CD14-positive monocyte (primary cell): Measurements from ENCODE around the gene CYP20A1. TPM values are rescaled to one million over a fixed set of nuclear protein-coding genes. Genes with fewer than 3 reads are reported as not detected.

Source experiments
- DNase-seq, 3 donors: peaks; one replicate each; pipeline ENCODE4 v3.0.0-alpha.2; 2011 to 2022
- H2AFZ ChIP-seq: 2 replicates; pipeline ENCODE4 v1.6.0; 2012; ENCODE audit warnings: mild to moderate bottlenecking, low read depth, low read length, inconsistent platforms; ENCODE audit not compliant: insufficient read depth, poor library complexity, severe bottlenecking
- H3K27ac ChIP-seq, 2 donors: 1 replicate in 1 of 2; 2 replicates in 1 of 2; pipeline ENCODE4 v1.5.1; 2012 to 2013; ENCODE audit warnings: low read length in 2 of 2, control low read depth in 1 of 2, inconsistent platforms in 1 of 2, low read depth in 1 of 2, mild to moderate bottlenecking in 1 of 2
- H3K27me3 ChIP-seq, 2 donors: one replicate each; pipeline versions ENCODE4 v1.6.0 to v1.6.1; 2011 to 2013; ENCODE audit warnings: low read length in 2 of 2; ENCODE audit not compliant: control insufficient read depth in 2 of 2, insufficient read depth in 2 of 2
- H3K36me3 ChIP-seq, 2 donors: replicated peaks in 1 of 2; 1 replicate in 1 of 2; 2 replicates in 1 of 2; pipeline versions ENCODE4 v1.5.1 to v1.6.1; 2012 to 2013; ENCODE audit warnings: low read length in 2 of 2, control low read depth in 1 of 2, inconsistent platforms in 1 of 2, mild to moderate bottlenecking in 1 of 2; ENCODE audit not compliant: insufficient read depth in 2 of 2, control insufficient read depth in 1 of 2
- H3K4me1 ChIP-seq, 2 donors: 1 replicate in 1 of 2; 2 replicates in 1 of 2; pipeline versions ENCODE4 v1.5.1 to v1.6.1; 2012 to 2013; ENCODE audit warnings: low read length in 2 of 2, control low read depth in 1 of 2, inconsistent platforms in 1 of 2, mild to moderate bottlenecking in 1 of 2, moderate library complexity in 1 of 2; ENCODE audit not compliant: insufficient read depth in 2 of 2, control insufficient read depth in 1 of 2
- H3K4me2 ChIP-seq: replicated peaks from 2 replicates; pipeline ENCODE3; 2012; ENCODE audit warnings: low read length, moderate library complexity, mild to moderate bottlenecking; ENCODE audit not compliant: poor library complexity, severe bottlenecking; ENCODE audit errors: extremely low read depth
- H3K4me3 ChIP-seq, 3 experiments: fragments of 200-600 bp in 1 of 3; sonication (generic) in 1 of 3; replicated peaks in 1 of 3; 1 replicate in 2 of 3; 2 replicates in 1 of 3; pipeline ENCODE4 v1.5.1; 2011 to 2013; ENCODE audit warnings: low read length in 3 of 3, mild to moderate bottlenecking in 3 of 3, control low read depth in 2 of 3, low read depth in 2 of 3, inconsistent platforms in 1 of 3, moderate library complexity in 1 of 3
- H3K79me2 ChIP-seq: 2 replicates; pipeline ENCODE4 v1.6.0; 2012; ENCODE audit warnings: mild to moderate bottlenecking, control low read depth, inconsistent platforms, low read length, moderate library complexity; ENCODE audit not compliant: insufficient read depth
- H3K9ac ChIP-seq: 2 replicates; pipeline ENCODE4 v1.6.0; 2017; ENCODE audit warnings: low read length, mild to moderate bottlenecking; ENCODE audit not compliant: insufficient read depth, poor library complexity, severe bottlenecking
- H3K9me3 ChIP-seq, 2 donors: replicated peaks in 1 of 2; 1 replicate in 1 of 2; 2 replicates in 1 of 2; pipeline versions ENCODE4 v1.5.1 to v1.6.1; 2012 to 2013; ENCODE audit warnings: low read length in 2 of 2, control low read depth in 1 of 2; ENCODE audit not compliant: control insufficient read depth in 1 of 2, insufficient read depth in 1 of 2
- H4K20me1 ChIP-seq: 2 replicates; pipeline ENCODE4 v1.6.0; 2012; ENCODE audit warnings: mild to moderate bottlenecking, low read length, control low read depth, moderate library complexity; ENCODE audit not compliant: insufficient read depth
- H3K27ac Mint-ChIP-seq, 7 donors: one replicate each; pipeline ENCODE4 v1.8.0; 2020; ENCODE audit warnings: mild to moderate bottlenecking in 7 of 7, mixed read lengths in 7 of 7, moderate library complexity in 6 of 7, inconsistent platforms in 2 of 7
- H3K27me3 Mint-ChIP-seq, 3 donors: one replicate each; pipeline ENCODE4 v1.8.0; 2021 to 2022; ENCODE audit warnings: low read depth in 3 of 3, mild to moderate bottlenecking in 3 of 3, mixed read lengths in 3 of 3, moderate library complexity in 3 of 3, inconsistent platforms in 1 of 3
- H3K36me3 Mint-ChIP-seq, 2 donors: one replicate each; pipeline ENCODE4 v1.8.0; 2020; ENCODE audit warnings: mixed read lengths in 2 of 2, inconsistent platforms in 1 of 2, mild to moderate bottlenecking in 1 of 2
- H3K4me1 Mint-ChIP-seq: one replicate; pipeline ENCODE4 v1.8.0; 2020; ENCODE audit warnings: mild to moderate bottlenecking, mixed read lengths
- H3K4me3 Mint-ChIP-seq, 2 donors: one replicate each; pipeline ENCODE4 v1.8.0; 2020; ENCODE audit warnings: mild to moderate bottlenecking in 2 of 2, mixed read lengths in 2 of 2, moderate library complexity in 1 of 2
- H3K9me3 Mint-ChIP-seq, 7 donors: one replicate each; pipeline ENCODE4 v1.8.0; 2020 to 2022; ENCODE audit warnings: mixed read lengths in 7 of 7, mild to moderate bottlenecking in 6 of 7, moderate library complexity in 6 of 7, inconsistent platforms in 2 of 7
- CTCF ChIP-seq: fragments of 200-600 bp; IDR thresholded peaks from one replicate; pipeline ENCODE4 v1.8.0; 2022; ENCODE audit warnings: antibody characterized with exemption, mild to moderate bottlenecking
- WGBS: methylation state at CpG from one replicate; pipeline ENCODE4 v1.1.5; 2013; ENCODE audit warnings: missing lambda C conversion rate; ENCODE audit not compliant: insufficient coverage; 5-methylcytosine and 5-hydroxymethylcytosine counted together
- intact Hi-C, 2 donors: fragments of 100-400 bp; cut with micrococcal nuclease; formaldehyde crosslinking; loops; one replicate each; pipeline versions ENCODE4 v1.15.0 to v1.15.1; 2023
- polyA plus RNA-seq, 3 donors: library from polyadenylated mRNA; depleted of rRNA in 1 of 3; unstranded in 2 of 3; stranded (reverse) in 1 of 3; fragments of 300-500 nt in 2 of 3; fragments of >200 nt in 1 of 3; fragmentation: Illumina TruSeq in 2 of 3; gene quantifications; 1 replicate in 2 of 3; 2 replicates in 1 of 3; pipeline ENCODE4 v1.2.3, GENCODE V29; 2012 to 2021

Gene CYP20A1
- polyA plus RNA-seq, 3 donors: 13.3 to 17.6 (median 15.4) TPM

GRCh38 chr2:203240491-203240890, 1.7 kb downstream of the CYP20A1 start:
- Mint-ChIP-seq H3K27ac (peak overlapping the region in 1 of 7 donors; percentile 65), H3K4me3 (peak overlapping the region in 1 of 2 donors; percentile 20), H3K27me3 (peaks cover 0 to 3% (median 0%) of the 10 kb centered on the region in 3 donors), H3K36me3 (peaks cover 25 to 35% of the 10 kb centered on the region in 2 donors), H3K9me3 (no peaks in the 10 kb centered on the region), H3K4me1 (peaks cover 20% of the 10 kb centered on the region)
- H3K4me1 ChIP-seq: peaks cover 21 to 24% of the 10 kb centered on the region in 2 donors
- H3K27me3 ChIP-seq: no peaks in the 10 kb centered on the region
- H3K4me2 ChIP-seq: peak overlapping the region; percentile 93
- 66% methylated on average over 5 of the region's 5 CpGs for WGBS
- no peak overlapping the region for H3K27ac ChIP-seq
- H3K79me2 ChIP-seq: peaks cover 52% of the 10 kb centered on the region
- H4K20me1 ChIP-seq: peaks cover 35% of the 10 kb centered on the region
- peak overlapping the region in 1 of 3 experiments; percentile 90 for H3K4me3 ChIP-seq
- peaks cover 6 to 21% of the 10 kb centered on the region in 2 donors for H3K36me3 ChIP-seq
- TF ChIP-seq CTCF: no peak
- DNase-seq: no peak
- intact Hi-C loops: no loop called here
- H3K9me3 ChIP-seq: no peaks in the 10 kb centered on the region
- no peak overlapping the region for H3K9ac ChIP-seq
- no peak overlapping the region for H2AFZ ChIP-seq

- Histone ChIP-seq H3K27ac (no peak overlapping the region), H3K27me3 (no peaks in the 10 kb centered on the region), H3K36me3 (peaks cover 23 to 39% of the 10 kb centered on the region in 2 donors), H3K4me2 (no peak overlapping the region), H2AFZ (no peak overlapping the region), H4K20me1 (peaks cover 35% of the 10 kb centered on the region), H3K9ac (no peak overlapping the region), H3K9me3 (no peaks in the 10 kb centered on the region), H3K79me2 (peaks cover 55% of the 10 kb centered on the region), H3K4me1 (peaks cover 21 to 24% of the 10 kb centered on the region in 2 donors), H3K4me3 (no peak overlapping the region)
- peak overlapping the region in 2 of 7 donors; percentile 15 to 75 for H3K27ac Mint-ChIP-seq
- peaks cover 34 to 50% of the 10 kb centered on the region in 2 donors for H3K36me3 Mint-ChIP-seq
- H3K4me1 Mint-ChIP-seq: peaks cover 20% of the 10 kb centered on the region
- TF ChIP-seq CTCF: no peak
- intact Hi-C loops: no loop called here
- no CpG with 5 or more reads among the region's 6 CpGs for WGBS
- peaks cover 0 to 3% (median 0%) of the 10 kb centered on the region in 3 donors for H3K27me3 Mint-ChIP-seq
- no peaks in the 10 kb centered on the region for H3K9me3 Mint-ChIP-seq
- no peak for DNase-seq
- H3K4me3 Mint-ChIP-seq: no peak overlapping the region
Observed at GRCh38 chr2:203242518-203242917, 3.7 kb downstream of the CYP20A1 start.
